Measurements from ENCODE around the gene ZER1.

DNA sequence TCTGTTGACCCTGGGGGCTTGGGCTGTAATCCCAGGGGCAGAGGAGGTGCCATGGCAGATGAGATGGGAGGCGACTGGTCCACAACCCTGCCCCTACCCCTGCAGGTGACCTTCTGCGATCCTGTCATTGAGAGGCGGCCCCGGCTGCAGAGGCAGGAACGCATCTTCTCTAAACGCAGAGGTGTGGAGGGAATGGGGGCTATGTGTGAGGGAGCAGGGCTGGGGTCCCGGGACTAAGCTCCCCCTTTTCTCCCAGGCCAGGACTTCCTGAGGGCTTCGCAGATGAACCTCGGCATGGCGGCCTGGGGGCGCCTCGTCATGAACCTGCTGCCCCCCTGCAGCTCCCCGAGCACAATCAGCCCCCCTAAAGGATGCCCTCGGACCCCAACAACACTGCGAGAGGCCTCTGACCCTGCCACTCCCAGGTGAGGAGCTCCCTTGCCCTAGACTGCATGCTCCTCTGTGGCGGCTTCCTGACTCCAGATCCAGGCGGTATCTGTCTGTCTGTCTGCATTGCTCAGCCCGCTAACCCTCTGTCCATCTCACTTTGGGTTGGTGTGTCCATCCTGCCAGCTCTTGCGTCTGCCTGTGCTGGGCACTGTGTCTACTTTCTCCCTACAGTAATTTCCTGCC, 57.7 kb downstream of the ZER1 start:
- TF ChIP-seq, protein P1, sequence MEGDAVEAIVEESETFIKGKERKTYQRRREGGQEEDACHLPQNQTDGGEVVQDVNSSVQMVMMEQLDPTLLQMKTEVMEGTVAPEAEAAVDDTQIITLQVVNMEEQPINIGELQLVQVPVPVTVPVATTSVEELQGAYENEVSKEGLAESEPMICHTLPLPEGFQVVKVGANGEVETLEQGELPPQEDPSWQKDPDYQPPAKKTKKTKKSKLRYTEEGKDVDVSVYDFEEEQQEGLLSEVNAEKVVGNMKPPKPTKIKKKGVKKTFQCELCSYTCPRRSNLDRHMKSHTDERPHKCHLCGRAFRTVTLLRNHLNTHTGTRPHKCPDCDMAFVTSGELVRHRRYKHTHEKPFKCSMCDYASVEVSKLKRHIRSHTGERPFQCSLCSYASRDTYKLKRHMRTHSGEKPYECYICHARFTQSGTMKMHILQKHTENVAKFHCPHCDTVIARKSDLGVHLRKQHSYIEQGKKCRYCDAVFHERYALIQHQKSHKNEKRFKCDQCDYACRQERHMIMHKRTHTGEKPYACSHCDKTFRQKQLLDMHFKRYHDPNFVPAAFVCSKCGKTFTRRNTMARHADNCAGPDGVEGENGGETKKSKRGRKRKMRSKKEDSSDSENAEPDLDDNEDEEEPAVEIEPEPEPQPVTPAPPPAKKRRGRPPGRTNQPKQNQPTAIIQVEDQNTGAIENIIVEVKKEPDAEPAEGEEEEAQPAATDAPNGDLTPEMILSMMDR (IDR thresholded peaks at IDR 0.05), result no peak
- TF ChIP-seq POLR2A (IDR thresholded peaks at IDR 0.05), result no peak

Measured in body of pancreas (tissue), 4 donors.